ENCODE measurements around the gene TTC33.
"Not testable (repeated sequence)": the region's sequence is repeated elsewhere in the genome, so short reads cannot be mapped to it uniquely, and the experiment has no call there.

Gene TTC33

GRCh38 chr5:40680741-40681362 is 74.9 kb downstream of the TTC33 start:
- FAIRE-seq (no peak), DNase-seq (ENCODE audit: low spot score) (no peak)

- DNase-seq (ENCODE audit: low spot score) (no peak), FAIRE-seq (no peak)
Measured at GRCh38 chr5:40679913-40680681, 75.7 kb downstream of the TTC33 start, which contains the start of gene PTGER4. TSS of gene PTGER4 (plus strand) at chr5:40679915. CDS start at chr5:40680994, 1,079 bp downstream.

- peak; percentile 88 for FAIRE-seq
- DNase-seq (ENCODE audit: low spot score): peak; percentile 98
Measured at GRCh38 chr5:40679148-40679912, 76.4 kb downstream of the TTC33 start.

GRCh38 chr5:40678460-40679147 is 77.2 kb downstream of the TTC33 start:
- FAIRE-seq (no peak), DNase-seq (ENCODE audit: low spot score) (no peak)

GRCh38 chr5:40678026-40678425 is 77.7 kb downstream of the TTC33 start:
- DNase-seq (ENCODE audit: low spot score) (peak; percentile 53), FAIRE-seq (no peak)

- DNase-seq (ENCODE audit: low spot score): no peak
- FAIRE-seq: no peak
Measured at GRCh38 chr5:40677456-40677855, 78.3 kb downstream of the TTC33 start.

DNA sequence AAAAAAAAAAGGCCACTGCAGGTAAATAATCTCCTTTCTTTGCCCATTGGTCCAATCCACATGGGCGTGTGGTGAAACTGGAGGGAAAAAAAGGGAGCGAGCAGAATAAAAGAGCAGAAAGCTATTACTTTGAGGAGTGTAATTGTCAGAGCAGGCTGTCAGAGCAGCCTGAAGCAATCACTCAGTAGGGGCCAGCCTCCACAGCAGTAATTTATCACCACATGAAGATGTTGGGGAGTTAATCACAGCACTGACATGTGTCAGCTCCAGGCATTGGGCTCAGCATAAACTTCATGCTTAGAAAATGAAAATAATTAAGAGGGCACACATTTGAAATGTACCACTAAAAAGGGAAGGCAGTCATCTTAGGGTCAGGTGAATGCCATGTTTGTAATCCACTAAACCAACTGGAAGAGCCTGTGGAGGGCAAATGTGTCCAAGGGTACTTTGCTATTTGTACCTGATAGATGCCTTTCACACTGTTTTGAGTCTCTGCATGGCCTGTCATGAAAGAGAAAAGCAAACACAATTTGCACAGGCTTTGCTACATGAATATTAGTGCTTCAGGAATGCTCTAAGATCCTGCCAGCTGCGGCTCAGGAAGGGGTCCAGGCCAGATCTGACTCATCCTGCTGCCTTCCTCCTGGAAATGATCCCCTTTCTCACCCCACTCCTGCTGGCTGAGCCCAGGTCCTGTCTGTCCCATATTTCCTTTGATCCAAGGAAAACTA is 79.0 kb downstream of the TTC33 start:
- DNase-seq (ENCODE audit: low spot score) (peak; percentile 79), FAIRE-seq (peak; percentile 73)

- DNase-seq (ENCODE audit: low spot score): no peak
- no peak for FAIRE-seq
Measured at GRCh38 chr5:40675396-40676133, 80.2 kb downstream of the TTC33 start.

DNA sequence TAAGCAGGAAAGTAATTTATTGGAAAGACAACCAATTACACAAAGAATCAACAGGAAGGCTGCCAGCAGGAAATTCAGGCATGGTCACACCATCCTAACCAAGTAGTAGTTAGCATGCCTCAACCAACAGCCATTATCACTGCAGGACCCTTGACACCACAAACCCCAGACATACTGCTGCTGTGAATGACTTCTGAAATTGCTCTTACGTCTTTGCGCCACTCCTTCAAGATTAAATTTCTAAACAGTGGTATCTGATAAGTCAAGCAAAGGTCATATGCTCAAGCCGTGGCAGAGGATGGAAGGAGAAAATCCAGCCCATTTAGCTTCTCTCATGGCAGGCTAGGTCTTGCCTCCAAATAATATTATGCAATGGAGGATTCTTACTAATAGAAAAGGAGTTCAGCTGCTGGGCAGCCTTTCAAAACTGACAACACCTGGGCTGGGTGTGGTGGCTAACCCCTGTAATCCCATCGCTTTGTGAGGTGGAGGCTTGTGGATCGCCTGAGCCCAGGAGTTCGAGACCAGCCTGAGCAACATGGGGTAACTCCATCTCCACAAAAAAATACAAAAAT is 81.0 kb downstream of the TTC33 start:
- no peak for DNase-seq (ENCODE audit: low spot score)
- no peak for FAIRE-seq

GRCh38 chr5:40672425-40672824 is 83.3 kb downstream of the TTC33 start:
- no peak for DNase-seq (ENCODE audit: low spot score)
- FAIRE-seq: no peak

- no peak for DNase-seq (ENCODE audit: low spot score)
Measured at GRCh38 chr5:40669606-40670390, 86.0 kb downstream of the TTC33 start.

DNA sequence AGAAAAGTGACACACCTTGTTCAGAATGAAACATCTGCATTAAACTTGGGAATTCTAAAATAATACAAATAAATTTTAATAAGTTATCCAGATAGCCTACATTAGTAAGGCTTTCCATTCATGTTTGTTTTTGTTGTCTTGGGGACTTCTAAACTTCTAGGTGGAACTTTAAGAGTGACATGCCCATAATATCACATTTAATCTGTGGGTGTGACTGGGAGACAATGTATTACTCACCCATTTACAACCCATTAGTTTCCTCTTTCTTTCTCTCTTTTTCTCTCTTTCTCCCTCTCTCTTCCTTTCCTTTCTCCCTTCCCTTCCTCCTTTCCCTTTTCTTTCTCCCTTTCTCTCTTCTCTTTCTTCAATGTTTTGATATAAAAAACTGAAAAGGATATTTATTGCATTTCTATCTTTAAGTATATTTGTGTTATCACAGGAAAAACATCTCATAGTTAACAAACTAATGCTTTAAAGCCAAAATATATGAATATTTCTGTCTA is 88.5 kb downstream of the TTC33 start:
- FAIRE-seq: no peak
- no peak for DNase-seq (ENCODE audit: low spot score)

More at GRCh38 chr5:40669606-40670390, 86.0 kb downstream of the TTC33 start:
- FAIRE-seq: no peak

- FAIRE-seq: no peak
- DNase-seq (ENCODE audit: low spot score): no peak
Measured at GRCh38 chr5:40666657-40667056, 89.1 kb downstream of the TTC33 start.

- DNase-seq (ENCODE audit: low spot score): no peak
- FAIRE-seq: no peak
Measured at GRCh38 chr5:40665635-40666298, 90.0 kb downstream of the TTC33 start.

GRCh38 chr5:40660751-40661150 is 95.0 kb downstream of the TTC33 start:
- FAIRE-seq: no peak
- DNase-seq (ENCODE audit: low spot score): no peak

DNA sequence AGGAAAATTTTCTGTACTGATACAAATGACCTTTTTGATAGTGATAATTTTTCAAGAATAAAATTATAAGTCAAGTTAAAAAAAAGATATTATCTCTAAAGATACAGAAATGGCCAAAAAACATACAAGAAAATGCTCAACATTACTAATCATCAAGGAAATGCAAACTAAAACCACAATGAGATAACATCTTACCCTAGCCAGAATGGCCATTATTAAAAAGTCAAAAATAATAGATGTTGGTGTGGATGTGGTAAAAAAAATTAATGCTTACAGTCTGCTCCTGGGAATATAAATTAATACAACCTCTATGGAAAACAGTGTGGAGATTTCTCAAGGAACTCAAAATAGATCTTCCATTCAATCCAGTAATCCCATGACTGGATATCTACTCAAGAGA is 99.0 kb downstream of the TTC33 start:
- DNase-seq (ENCODE audit: low spot score) (no peak), FAIRE-seq (no peak)

GRCh38 chr5:40656091-40656490 is 99.7 kb downstream of the TTC33 start:
- not testable (repeated sequence) for FAIRE-seq; DNase-seq (ENCODE audit: low spot score)

GRCh38 chr5:40655138-40655537 is 100.6 kb downstream of the TTC33 start:
- FAIRE-seq: no peak
- no peak for DNase-seq (ENCODE audit: low spot score)

All from RCC 7860 (cell line).